Nephron progenitor cell (in vitro differentiated cells): Measurements from ENCODE around the gene OR6J1.
"Not testable (repeated sequence)": the region's sequence is repeated elsewhere in the genome, so short reads cannot be mapped to it uniquely, and the experiment has no call there.

ENCODE experiments used
- DNase-seq: peaks from one replicate; pipeline ENCODE4 v3.0.0; 2021
- H3K27ac Mint-ChIP-seq: 2 replicates; pipeline ENCODE4 v1.8.0; 2021; ENCODE audit warnings: mild to moderate bottlenecking, moderate library complexity, mixed read lengths
- H3K27me3 Mint-ChIP-seq: 2 replicates; pipeline ENCODE4 v1.8.0; 2021; ENCODE audit warnings: mild to moderate bottlenecking, low read depth, mixed read lengths; ENCODE audit not compliant: poor library complexity
- H3K36me3 Mint-ChIP-seq: 2 replicates; pipeline ENCODE4 v1.8.0; 2021; ENCODE audit warnings: low read depth, mixed read lengths
- H3K4me1 Mint-ChIP-seq: 2 replicates; pipeline ENCODE4 v1.8.0; 2021; ENCODE audit warnings: mixed read lengths
- H3K4me3 Mint-ChIP-seq: 2 replicates; pipeline ENCODE4 v1.8.0; 2021; ENCODE audit warnings: mild to moderate bottlenecking, moderate library complexity, mixed read lengths
- H3K9me3 Mint-ChIP-seq: 2 replicates; pipeline ENCODE4 v1.8.0; 2021; ENCODE audit warnings: mild to moderate bottlenecking, moderate library complexity, mixed read lengths
- TF ChIP-seq, protein P1 (sequence below): fragments of 200-600 bp; sonication (generic); IDR thresholded peaks from 2 replicates; pipeline ENCODE4 v1.5.0; 2021; ENCODE audit warnings: antibody characterized with exemption

OR6J1 gene

DNA sequence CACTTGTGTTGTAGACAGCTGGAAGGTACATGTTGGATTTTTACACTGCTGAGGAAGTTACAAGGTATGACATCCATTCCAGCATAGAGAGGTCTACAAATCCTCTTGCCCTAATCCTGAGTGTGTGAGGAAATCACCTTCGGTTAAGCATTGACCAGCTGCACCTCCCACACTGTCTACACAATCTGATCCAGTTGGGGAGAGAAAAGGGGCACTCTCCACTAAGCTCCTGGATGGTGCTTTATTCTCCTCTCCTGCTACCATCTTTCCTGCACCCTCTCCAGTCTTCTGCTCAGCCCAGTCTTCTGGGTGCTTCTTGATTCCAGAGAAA, at the start of gene OR6J1:
Gene OR6J1 (minus strand): TSS at position 48 of the 331 bp plus-strand sequence. CDS start 9,541 bp downstream, outside the sequence.
- no peak for DNase-seq
- Mint-ChIP-seq H3K4me1 (no peaks in the 10 kb centered on the region), H3K36me3 (no peaks in the 10 kb centered on the region), H3K9me3 (no peaks in the 10 kb centered on the region), H3K27me3 (peaks cover 18% of the 10 kb centered on the region), H3K27ac (no peak within 1 kb of the TSS), H3K4me3 (no peak within 1 kb of the TSS)
- TF ChIP-seq, protein P1, sequence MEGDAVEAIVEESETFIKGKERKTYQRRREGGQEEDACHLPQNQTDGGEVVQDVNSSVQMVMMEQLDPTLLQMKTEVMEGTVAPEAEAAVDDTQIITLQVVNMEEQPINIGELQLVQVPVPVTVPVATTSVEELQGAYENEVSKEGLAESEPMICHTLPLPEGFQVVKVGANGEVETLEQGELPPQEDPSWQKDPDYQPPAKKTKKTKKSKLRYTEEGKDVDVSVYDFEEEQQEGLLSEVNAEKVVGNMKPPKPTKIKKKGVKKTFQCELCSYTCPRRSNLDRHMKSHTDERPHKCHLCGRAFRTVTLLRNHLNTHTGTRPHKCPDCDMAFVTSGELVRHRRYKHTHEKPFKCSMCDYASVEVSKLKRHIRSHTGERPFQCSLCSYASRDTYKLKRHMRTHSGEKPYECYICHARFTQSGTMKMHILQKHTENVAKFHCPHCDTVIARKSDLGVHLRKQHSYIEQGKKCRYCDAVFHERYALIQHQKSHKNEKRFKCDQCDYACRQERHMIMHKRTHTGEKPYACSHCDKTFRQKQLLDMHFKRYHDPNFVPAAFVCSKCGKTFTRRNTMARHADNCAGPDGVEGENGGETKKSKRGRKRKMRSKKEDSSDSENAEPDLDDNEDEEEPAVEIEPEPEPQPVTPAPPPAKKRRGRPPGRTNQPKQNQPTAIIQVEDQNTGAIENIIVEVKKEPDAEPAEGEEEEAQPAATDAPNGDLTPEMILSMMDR: no peak

DNA sequence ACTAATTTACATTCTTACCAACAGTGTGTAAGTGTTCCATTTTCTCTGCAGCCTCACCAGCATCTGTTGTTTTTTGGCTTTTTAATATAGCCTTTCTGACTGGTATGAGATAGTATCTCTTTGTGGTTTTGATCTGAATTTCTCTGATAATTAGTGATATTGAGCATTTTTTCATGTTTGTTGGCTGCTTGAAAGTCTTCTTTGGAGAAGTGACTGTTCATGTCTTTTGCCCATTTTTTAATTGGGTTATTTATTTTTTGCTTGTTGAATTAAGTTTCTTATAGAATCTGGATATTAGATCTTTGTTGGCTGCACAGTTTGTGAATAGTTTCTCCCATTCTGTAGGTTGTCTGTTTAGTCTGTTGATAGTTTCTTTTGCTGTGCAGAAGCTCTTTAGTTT, 48.0 kb upstream of the OR6J1 start:
- no peaks in the 10 kb centered on the region for H3K4me1 Mint-ChIP-seq
- TF ChIP-seq, protein P1: no peak
- H3K27ac Mint-ChIP-seq: no peak overlapping the region
- DNase-seq: no peak
- no peaks in the 10 kb centered on the region for H3K27me3 Mint-ChIP-seq
- H3K4me3 Mint-ChIP-seq: no peak overlapping the region
- no peaks in the 10 kb centered on the region for H3K36me3 Mint-ChIP-seq
- peaks cover 42% of the 10 kb centered on the region for H3K9me3 Mint-ChIP-seq

DNA sequence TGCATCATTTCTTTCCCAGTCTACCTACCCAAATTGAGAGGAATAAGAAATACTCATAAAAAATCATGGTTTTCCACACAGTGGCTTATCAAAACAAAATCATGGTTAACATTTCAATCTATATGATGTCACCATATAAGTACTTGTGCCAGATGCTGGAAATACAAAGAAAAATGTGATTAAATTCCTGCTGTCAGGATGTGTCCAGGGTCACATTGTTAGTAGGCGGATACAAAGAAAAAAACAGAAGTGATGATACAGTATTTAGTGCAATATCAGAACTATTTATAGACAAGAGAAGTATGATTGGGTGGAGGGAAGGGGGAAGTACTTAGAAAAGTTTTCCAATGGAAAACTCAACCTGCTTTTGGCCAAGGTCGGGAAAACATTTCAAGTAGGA, 47.0 kb upstream of the OR6J1 start:
- no peaks in the 10 kb centered on the region for H3K36me3 Mint-ChIP-seq
- no peak for DNase-seq
- H3K4me1 Mint-ChIP-seq: peaks cover 4% of the 10 kb centered on the region
- no peak overlapping the region for H3K27ac Mint-ChIP-seq
- no peak overlapping the region for H3K4me3 Mint-ChIP-seq
- H3K9me3 Mint-ChIP-seq: peaks cover 44% of the 10 kb centered on the region
- TF ChIP-seq, protein P1: no peak
- H3K27me3 Mint-ChIP-seq: no peaks in the 10 kb centered on the region

DNA sequence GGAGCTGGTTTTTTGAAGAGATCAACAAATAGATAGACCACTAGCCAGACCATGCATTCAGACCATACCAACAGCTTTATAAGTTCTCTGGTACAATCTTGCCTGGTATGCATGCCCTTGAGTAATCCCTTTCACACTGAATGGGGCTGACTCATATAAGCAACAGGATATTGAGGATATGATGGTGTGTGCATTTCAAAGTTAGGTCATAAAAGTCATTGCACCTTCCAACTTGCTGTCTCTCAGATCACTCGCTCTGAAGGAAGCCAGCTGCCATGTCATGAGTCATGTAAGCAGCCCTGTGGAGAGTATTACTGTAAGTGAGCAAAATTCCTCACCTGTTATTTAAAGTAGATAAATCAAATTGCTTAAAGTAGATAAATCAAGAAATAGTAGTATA, 45.0 kb upstream of the OR6J1 start:
- H3K27me3 Mint-ChIP-seq: no peaks in the 10 kb centered on the region
- peaks cover 16% of the 10 kb centered on the region for H3K4me1 Mint-ChIP-seq
- DNase-seq: no peak
- H3K36me3 Mint-ChIP-seq: no peaks in the 10 kb centered on the region
- peaks cover 44% of the 10 kb centered on the region for H3K9me3 Mint-ChIP-seq
- TF ChIP-seq, protein P1: no peak
- no peak overlapping the region for H3K27ac Mint-ChIP-seq
- H3K4me3 Mint-ChIP-seq: no peak overlapping the region

DNA sequence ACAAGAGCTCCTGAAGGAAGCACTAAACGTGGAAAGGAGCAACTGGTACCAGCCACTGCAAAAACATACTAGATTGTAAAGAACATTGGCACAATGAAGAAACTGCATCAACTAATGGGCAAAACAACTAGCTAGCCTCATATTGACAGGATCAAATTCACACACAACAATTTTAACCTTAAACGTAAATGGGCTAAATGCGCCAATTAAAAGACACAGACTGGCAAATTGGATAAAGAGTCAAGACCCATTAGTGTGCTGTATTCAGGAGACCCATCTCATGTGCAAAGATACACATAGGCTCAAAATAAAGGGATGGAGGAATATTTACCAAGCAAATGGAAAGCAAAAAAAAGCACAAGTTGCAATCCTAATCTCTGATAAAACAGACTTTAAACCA, 43.8 kb upstream of the OR6J1 start:
- H3K4me1 Mint-ChIP-seq: peaks cover 16% of the 10 kb centered on the region
- not testable (repeated sequence) for H3K27ac Mint-ChIP-seq, H3K4me3 Mint-ChIP-seq, H3K36me3 Mint-ChIP-seq, DNase-seq, H3K27me3 Mint-ChIP-seq
- peaks cover 35% of the 10 kb centered on the region for H3K9me3 Mint-ChIP-seq

DNA sequence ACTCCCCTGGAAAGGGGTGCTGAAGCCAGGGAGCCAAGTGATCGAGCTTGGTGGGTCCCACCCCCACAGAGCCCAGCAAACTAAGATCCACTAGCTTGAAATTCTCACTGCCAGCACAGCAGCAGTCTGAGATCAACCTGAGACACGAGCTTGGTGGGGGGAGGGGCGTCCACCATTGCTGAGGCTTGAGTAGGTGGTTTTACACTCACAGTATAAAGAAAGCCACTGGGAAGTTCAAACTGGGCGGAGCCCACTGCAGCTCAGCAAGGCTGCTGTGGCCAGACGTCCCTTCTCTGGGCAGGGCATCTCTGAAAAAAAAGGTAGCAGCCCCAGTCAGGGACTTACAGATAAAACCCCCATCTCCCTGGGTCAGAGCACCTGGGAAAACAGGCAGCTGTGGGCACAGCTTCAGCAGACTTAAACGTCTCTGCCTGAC, 42.0 kb upstream of the OR6J1 start:
- not testable (repeated sequence) for H3K27ac Mint-ChIP-seq, H3K36me3 Mint-ChIP-seq, H3K4me3 Mint-ChIP-seq, H3K27me3 Mint-ChIP-seq
- DNase-seq: peak; percentile 35
- peaks cover 16% of the 10 kb centered on the region for H3K4me1 Mint-ChIP-seq
- peaks cover 35% of the 10 kb centered on the region for H3K9me3 Mint-ChIP-seq

DNA sequence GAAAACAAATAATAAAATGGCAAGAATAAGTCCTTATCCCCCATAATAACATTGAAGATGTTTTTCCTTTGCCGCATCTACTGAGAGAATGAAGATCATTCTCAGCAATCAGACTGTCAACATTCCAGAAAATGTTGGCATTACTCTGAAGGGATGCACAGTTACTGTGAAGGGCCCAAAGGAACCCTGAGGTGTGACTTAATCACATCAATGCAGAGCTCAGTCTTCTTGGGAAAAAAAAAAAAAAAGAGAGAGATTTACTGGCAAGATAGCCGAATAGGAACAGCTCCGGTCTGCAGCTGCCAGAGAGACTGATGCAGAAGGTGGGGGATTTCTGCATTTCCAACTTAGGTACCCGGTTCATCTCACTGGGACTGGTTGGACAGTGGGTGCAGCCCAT, 41.3 kb upstream of the OR6J1 start:
- Mint-ChIP-seq H3K27ac (no peak overlapping the region), H3K4me3 (peak overlapping the region; percentile 37), H3K9me3 (peaks cover 33% of the 10 kb centered on the region), H3K4me1 (peaks cover 16% of the 10 kb centered on the region), H3K27me3 (peaks cover 4% of the 10 kb centered on the region), H3K36me3 (no peaks in the 10 kb centered on the region)
- DNase-seq: no peak
- TF ChIP-seq, protein P1: no peak

DNA sequence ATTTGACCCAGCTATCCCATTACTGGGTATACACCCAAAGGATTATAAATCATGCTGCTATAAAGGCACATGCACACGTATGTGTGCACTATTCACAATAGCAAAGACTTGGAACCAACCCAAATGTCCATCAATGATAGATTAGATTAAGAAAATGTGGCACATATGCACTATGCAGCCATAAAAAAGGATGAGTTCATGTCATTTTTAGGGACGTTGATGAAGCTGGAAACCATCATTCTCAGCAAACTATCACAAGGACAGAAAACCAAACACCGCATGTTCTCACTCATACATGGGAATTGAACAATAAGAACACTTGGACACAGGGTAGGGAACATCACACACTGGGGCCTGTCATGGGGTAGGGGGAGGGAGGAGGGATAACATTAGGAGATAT, 39.3 kb upstream of the OR6J1 start:
- H3K9me3 Mint-ChIP-seq: peaks cover 41% of the 10 kb centered on the region
- not testable (repeated sequence) for DNase-seq, H3K27ac Mint-ChIP-seq, H3K4me3 Mint-ChIP-seq, H3K36me3 Mint-ChIP-seq, H3K27me3 Mint-ChIP-seq
- peaks cover 16% of the 10 kb centered on the region for H3K4me1 Mint-ChIP-seq
